Astrocyte of the spinal cord (primary cell): ENCODE data around the gene PCDHA1.
A peak's percentile ranks its signal among the peaks of the same experiment; 100 is the strongest.

Experiments used
- DNase-seq: peaks from one replicate; pipeline ENCODE4 v3.0.0; 2011; ENCODE audit warnings: low read depth, low spot score
- H3K4me3 ChIP-seq: 2 replicates; pipeline ENCODE4 v1.5.1; 2011; ENCODE audit warnings: low read depth, mild to moderate bottlenecking, low read length, moderate library complexity
- CTCF ChIP-seq: IDR thresholded peaks from 2 replicates; pipeline ENCODE4 v1.5.1; 2012; ENCODE audit warnings: low read depth, mild to moderate bottlenecking, low read length, inconsistent platforms
- in situ Hi-C: cut with HindIII; loops from 2 replicates; pipeline ENCODE4 v1.10.0; 2017; ENCODE audit warnings: low sequenced_read_pairs

Gene PCDHA1

GRCh38 chr5:141040771-141041426 lies 255.0 kb downstream of the PCDHA1 start:
- in situ Hi-C loops = no loop called here
- DNase-seq = peak; percentile 39
- peak; percentile 38 for TF ChIP-seq CTCF
- no peak overlapping the region for H3K4me3 ChIP-seq

GRCh38 chr5:141041427-141041785 lies 255.5 kb downstream of the PCDHA1 start:
- in situ Hi-C loops = no loop called here
- no peak overlapping the region for H3K4me3 ChIP-seq
- DNase-seq = no peak
- TF ChIP-seq CTCF = no peak

GRCh38 chr5:141042555-141042954 lies 256.6 kb downstream of the PCDHA1 start:
- no peak overlapping the region for H3K4me3 ChIP-seq
- in situ Hi-C loops = no loop called here
- no peak for TF ChIP-seq CTCF
- no peak for DNase-seq

- DNase-seq = no peak
- in situ Hi-C loops = no loop called here
- TF ChIP-seq CTCF = no peak
- H3K4me3 ChIP-seq = no peak within 1 kb of the TSS
These were observed 264.9 kb downstream of the PCDHA1 start, which contains the start of gene PCDHB1 for GRCh38 chr5:141050622-141051520. Gene PCDHB1 (plus strand): TSS chr5:141051374. CDS start chr5:141051471, 97 bp downstream.

GRCh38 chr5:141051521-141051866 lies 265.6 kb downstream of the PCDHA1 start:
- no peak overlapping the region for H3K4me3 ChIP-seq
- no peak for DNase-seq
- in situ Hi-C loops = no loop called here
- no peak for TF ChIP-seq CTCF
